Neural progenitor cell (in vitro differentiated cells): ENCODE data around the gene HTT. TPM values are rescaled to one million over a fixed set of nuclear protein-coding genes. Genes with fewer than 3 reads are reported as not detected.

Experiments
- DNase-seq: peaks from one replicate; pipeline ENCODE4 v3.0.0-alpha.2; 2016; ENCODE audit warnings: low spot score
- H2AFZ ChIP-seq: fragments of 200-600 bp; sonication (generic); replicated peaks from 2 replicates; pipeline ENCODE4 v1.6.1; 2016; ENCODE audit warnings: antibody characterized with exemption
- H3F3A ChIP-seq: fragments of 200-600 bp; sonication (generic); 2 replicates; pipeline ENCODE4 v1.6.1; 2016; ENCODE audit warnings: antibody characterized with exemption, low read depth
- H3K27ac ChIP-seq: fragments of 200-600 bp; sonication (generic); 2 replicates; pipeline ENCODE4 v1.5.1; 2016; ENCODE audit warnings: mild to moderate bottlenecking
- H3K27me3 ChIP-seq: fragments of 200-600 bp; sonication (generic); 2 replicates; pipeline ENCODE4 v1.6.1; 2016; ENCODE audit warnings: mild to moderate bottlenecking, moderate library complexity
- H3K36me3 ChIP-seq: fragments of 200-600 bp; sonication (generic); 2 replicates; pipeline ENCODE4 v1.5.1; 2016
- H3K4me1 ChIP-seq: fragments of 200-600 bp; sonication (generic); 2 replicates; pipeline ENCODE4 v1.6.1; 2016; ENCODE audit warnings: mixed run types
- H3K4me2 ChIP-seq: fragments of 200-600 bp; sonication (generic); 2 replicates; pipeline ENCODE4 v1.6.1; 2016
- H3K4me3 ChIP-seq: fragments of 200-600 bp; sonication (generic); 2 replicates; pipeline ENCODE4 v1.5.1; 2016
- H3K79me2 ChIP-seq: fragments of 200-600 bp; sonication (generic); 2 replicates; pipeline ENCODE4 v1.6.1; 2016; ENCODE audit warnings: low read depth
- H3K9ac ChIP-seq: fragments of 200-600 bp; sonication (generic); 2 replicates; pipeline ENCODE4 v1.6.1; 2016
- H3K9me3 ChIP-seq: fragments of 200-600 bp; sonication (generic); 2 replicates; pipeline ENCODE4 v1.5.1; 2016; ENCODE audit warnings: low read depth
- H4K20me1 ChIP-seq: fragments of 200-600 bp; sonication (generic); 2 replicates; pipeline ENCODE4 v1.6.1; 2016; ENCODE audit warnings: low read depth
- H3K27ac Mint-ChIP-seq: 3 replicates; pipeline ENCODE4 v1.8.0; 2021; ENCODE audit warnings: mixed read lengths
- H3K27me3 Mint-ChIP-seq: 2 replicates; pipeline ENCODE4 v1.8.0; 2022; ENCODE audit warnings: low read depth, mild to moderate bottlenecking, inconsistent platforms, moderate library complexity, mixed read lengths; ENCODE audit not compliant: insufficient read depth
- H3K36me3 Mint-ChIP-seq: 3 replicates; pipeline ENCODE4 v1.8.0; 2021; ENCODE audit warnings: mixed read lengths
- H3K4me1 Mint-ChIP-seq: 3 replicates; pipeline ENCODE4 v1.8.0; 2021; ENCODE audit warnings: mixed read lengths
- H3K4me3 Mint-ChIP-seq: 3 replicates; pipeline ENCODE4 v1.8.0; 2021; ENCODE audit warnings: mild to moderate bottlenecking, moderate library complexity, mixed read lengths
- H3K9me3 Mint-ChIP-seq: 3 replicates; pipeline ENCODE4 v1.8.0; 2020; ENCODE audit warnings: mixed read lengths
- EZH2 ChIP-seq: fragments of 200-600 bp; sonication (generic); IDR thresholded peaks from 2 replicates; pipeline ENCODE4 v1.6.1; 2017; ENCODE audit warnings: antibody characterized with exemption, mild to moderate bottlenecking, moderate library complexity
- EZH2phosphoT487 ChIP-seq: fragments of 200-600 bp; sonication (generic); IDR thresholded peaks from 2 replicates; pipeline ENCODE4 v1.6.1; 2017; ENCODE audit warnings: antibody characterized with exemption
- total RNA-seq: library from RNA; depleted of rRNA; stranded (reverse); fragments of >200 nt; gene quantifications from 2 replicates; pipeline ENCODE4 v1.2.3, GENCODE V29; 2015; ENCODE audit warnings: low replicate concordance
- TF ChIP-seq, protein P1 (sequence below): fragments of 200-600 bp; sonication (generic); IDR thresholded peaks from 2 replicates; pipeline ENCODE4 v1.5.1; 2017; ENCODE audit warnings: antibody characterized with exemption, mild to moderate bottlenecking

HTT gene
- total RNA-seq, 1 donor from 2014 or later, result 38.9 TPM

DNA sequence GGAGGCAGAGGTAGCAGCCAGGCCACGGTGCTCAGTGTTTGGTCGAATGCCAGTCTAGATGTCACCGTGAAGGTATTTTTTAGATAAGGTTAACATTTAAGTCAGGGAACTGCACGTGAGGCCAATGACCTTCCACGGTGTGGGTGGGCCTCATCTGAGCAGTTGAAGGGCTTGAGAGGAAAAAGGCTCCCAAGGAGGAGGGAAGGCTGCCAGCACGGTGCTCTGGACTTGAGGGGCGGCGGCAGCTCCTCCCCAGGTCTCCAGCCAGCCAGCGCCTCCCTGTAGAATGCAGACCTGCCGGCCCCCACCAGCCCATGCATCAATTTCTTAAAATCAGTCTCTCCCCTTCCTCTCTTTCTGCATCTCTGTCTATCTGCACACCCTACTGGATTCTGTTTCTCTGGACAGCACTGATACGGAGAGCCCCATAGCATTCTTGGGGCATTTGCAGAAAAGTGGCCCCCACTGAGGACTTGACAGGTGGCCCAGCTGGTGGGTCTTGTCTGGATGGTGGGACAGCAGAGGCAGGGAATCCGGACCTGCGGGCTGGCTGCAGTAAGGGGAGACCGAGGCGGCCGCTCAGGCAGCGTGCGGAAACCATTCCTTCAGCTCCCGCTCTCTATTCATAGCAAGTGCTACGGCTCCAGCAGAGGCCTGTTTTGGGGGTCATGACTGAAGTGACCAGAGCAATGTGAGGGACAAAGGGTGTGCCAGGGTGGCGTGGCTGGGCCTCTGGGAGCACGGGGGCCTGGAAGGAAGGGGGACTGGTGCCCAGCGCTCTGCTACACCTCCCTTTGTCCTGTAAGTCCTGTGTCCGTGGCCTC, 210.5 kb downstream of the HTT start:
- no peak overlapping the region for H3K27ac Mint-ChIP-seq
- H3K4me1 ChIP-seq, result no peaks in the 10 kb centered on the region
- H3K9me3 ChIP-seq, result no peaks in the 10 kb centered on the region
- H3K36me3 ChIP-seq, result no peaks in the 10 kb centered on the region
- TF ChIP-seq EZH2, result no peak
- TF ChIP-seq EZH2phosphoT487, result no peak
- TF ChIP-seq, protein P1, sequence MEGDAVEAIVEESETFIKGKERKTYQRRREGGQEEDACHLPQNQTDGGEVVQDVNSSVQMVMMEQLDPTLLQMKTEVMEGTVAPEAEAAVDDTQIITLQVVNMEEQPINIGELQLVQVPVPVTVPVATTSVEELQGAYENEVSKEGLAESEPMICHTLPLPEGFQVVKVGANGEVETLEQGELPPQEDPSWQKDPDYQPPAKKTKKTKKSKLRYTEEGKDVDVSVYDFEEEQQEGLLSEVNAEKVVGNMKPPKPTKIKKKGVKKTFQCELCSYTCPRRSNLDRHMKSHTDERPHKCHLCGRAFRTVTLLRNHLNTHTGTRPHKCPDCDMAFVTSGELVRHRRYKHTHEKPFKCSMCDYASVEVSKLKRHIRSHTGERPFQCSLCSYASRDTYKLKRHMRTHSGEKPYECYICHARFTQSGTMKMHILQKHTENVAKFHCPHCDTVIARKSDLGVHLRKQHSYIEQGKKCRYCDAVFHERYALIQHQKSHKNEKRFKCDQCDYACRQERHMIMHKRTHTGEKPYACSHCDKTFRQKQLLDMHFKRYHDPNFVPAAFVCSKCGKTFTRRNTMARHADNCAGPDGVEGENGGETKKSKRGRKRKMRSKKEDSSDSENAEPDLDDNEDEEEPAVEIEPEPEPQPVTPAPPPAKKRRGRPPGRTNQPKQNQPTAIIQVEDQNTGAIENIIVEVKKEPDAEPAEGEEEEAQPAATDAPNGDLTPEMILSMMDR, result no peak
- no peak overlapping the region for H3K4me2 ChIP-seq
- H3K27me3 ChIP-seq, result no peaks in the 10 kb centered on the region
- H3K9ac ChIP-seq, result no peak overlapping the region
- peaks cover 4% of the 10 kb centered on the region for H3K27me3 Mint-ChIP-seq
- H3F3A ChIP-seq, result no peaks in the 10 kb centered on the region
- H3K79me2 ChIP-seq, result no peaks in the 10 kb centered on the region
- peaks cover 3% of the 10 kb centered on the region for H3K4me1 Mint-ChIP-seq
- no peak overlapping the region for H3K4me3 ChIP-seq
- no peaks in the 10 kb centered on the region for H4K20me1 ChIP-seq
- H3K4me3 Mint-ChIP-seq, result no peak overlapping the region
- DNase-seq, result no peak
- no peak overlapping the region for H2AFZ ChIP-seq
- no peak overlapping the region for H3K27ac ChIP-seq
- H3K9me3 Mint-ChIP-seq, result peaks cover 13% of the 10 kb centered on the region
- H3K36me3 Mint-ChIP-seq, result peaks cover under 1% of the 10 kb centered on the region

DNA sequence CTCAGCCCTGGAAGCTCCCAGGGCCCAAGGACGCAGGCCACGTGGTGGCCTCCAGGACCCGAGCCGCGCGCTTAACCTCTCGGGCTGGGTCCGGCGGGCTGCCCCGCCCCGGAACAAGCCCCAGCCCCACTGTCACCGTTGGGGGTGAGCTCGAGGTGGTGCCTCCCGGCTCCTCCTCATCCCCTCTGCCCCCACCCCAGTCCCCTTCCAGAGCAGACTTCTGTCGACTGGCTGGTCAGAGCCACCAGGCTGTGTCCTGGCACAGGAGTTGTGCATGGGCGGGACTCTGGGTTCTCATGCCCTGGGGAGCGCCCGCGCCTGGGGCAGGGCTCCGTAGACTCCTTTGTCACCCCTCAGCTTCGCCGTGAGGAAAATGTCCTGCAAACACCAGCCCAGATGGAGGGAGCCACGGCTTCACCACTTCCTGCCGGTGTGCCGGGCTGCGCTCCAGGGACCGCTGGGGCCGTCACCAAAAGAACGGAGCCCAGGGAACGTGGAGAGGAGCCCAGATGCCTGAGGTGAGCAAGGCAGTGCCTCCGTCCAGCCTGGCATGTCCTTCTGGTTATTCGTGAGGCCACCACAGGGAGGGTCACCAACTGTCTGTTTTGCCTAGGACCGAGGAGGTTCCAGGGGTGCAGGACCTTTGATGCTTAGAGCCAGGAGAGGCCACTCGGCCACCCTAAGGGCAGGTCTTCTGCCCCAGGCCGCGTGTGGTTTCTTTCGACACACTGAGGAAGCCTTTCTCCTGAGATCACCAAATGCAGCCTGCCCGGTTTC, 211.3 kb downstream of the HTT start:
- TF ChIP-seq EZH2 (no peak), EZH2phosphoT487 (no peak)
- TF ChIP-seq, protein P1, result no peak
- no peak for DNase-seq
- H4K20me1 ChIP-seq, result no peaks in the 10 kb centered on the region
- H3F3A ChIP-seq, result peaks cover 4% of the 10 kb centered on the region
- Mint-ChIP-seq H3K36me3 (peaks cover 6% of the 10 kb centered on the region), H3K4me3 (no peak overlapping the region), H3K27me3 (peaks cover 4% of the 10 kb centered on the region), H3K27ac (no peak overlapping the region), H3K9me3 (peaks cover 17% of the 10 kb centered on the region), H3K4me1 (peaks cover 3% of the 10 kb centered on the region)
- no peaks in the 10 kb centered on the region for H3K36me3 ChIP-seq
- no peak overlapping the region for H3K9ac ChIP-seq
- no peak overlapping the region for H3K27ac ChIP-seq
- no peak overlapping the region for H3K4me3 ChIP-seq
- H3K4me1 ChIP-seq, result no peaks in the 10 kb centered on the region
- H3K27me3 ChIP-seq, result no peaks in the 10 kb centered on the region
- no peaks in the 10 kb centered on the region for H3K9me3 ChIP-seq
- H2AFZ ChIP-seq, result no peak overlapping the region
- no peak overlapping the region for H3K4me2 ChIP-seq
- H3K79me2 ChIP-seq, result no peaks in the 10 kb centered on the region

DNA sequence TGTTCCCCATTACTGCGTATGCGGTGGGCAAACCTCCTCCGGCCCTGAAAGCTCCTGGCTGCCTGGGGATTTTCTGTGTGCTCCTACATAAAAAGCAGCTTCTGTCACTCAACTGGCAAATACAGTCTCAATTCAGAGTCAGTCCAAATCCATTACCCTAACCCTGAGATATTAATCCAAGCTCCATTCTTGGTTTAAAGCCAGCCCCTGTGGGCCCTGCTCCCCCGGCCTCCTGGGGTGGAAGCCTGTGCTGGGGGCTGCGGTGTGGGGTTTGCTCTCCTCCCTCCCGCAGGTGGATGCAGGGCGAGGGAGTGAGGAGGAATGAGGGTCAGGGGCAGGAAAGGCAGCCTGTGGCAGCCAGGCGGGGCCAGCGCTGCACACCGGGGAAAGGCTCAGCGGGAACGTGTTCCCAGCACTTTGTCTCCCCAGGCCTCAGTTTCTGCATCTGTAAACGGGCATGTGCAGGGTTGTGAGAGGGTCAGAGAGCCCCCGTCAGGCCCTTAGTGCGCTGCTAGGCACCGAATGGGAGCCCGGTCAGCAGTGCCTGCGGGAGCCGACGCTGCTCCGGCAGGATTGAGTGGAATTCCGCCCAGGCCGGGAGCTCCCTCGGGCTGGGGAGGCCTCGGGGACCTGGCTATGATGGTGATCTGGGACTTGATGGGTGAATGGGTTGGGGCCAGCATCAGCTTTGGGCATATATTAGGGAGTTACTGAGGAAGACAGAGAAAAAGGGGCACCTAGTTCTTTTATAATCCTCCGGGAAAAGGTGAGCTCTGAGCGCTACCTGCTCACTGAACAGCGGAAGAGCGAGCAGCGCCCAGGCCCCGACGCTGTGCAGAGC, 212.1 kb downstream of the HTT start:
- no peaks in the 10 kb centered on the region for H3K9me3 ChIP-seq
- H3K27me3 ChIP-seq, result no peaks in the 10 kb centered on the region
- H3K36me3 Mint-ChIP-seq, result peaks cover 6% of the 10 kb centered on the region
- no peaks in the 10 kb centered on the region for H3K79me2 ChIP-seq
- no peaks in the 10 kb centered on the region for H3K36me3 ChIP-seq
- H3K4me1 ChIP-seq, result peaks cover 7% of the 10 kb centered on the region
- peaks cover 6% of the 10 kb centered on the region for H3K27me3 Mint-ChIP-seq
- H3K4me3 Mint-ChIP-seq, result no peak overlapping the region
- no peak overlapping the region for H3K27ac ChIP-seq
- H3K27ac Mint-ChIP-seq, result peak overlapping the region; percentile 72
- H3K4me2 ChIP-seq, result no peak overlapping the region
- H3K9me3 Mint-ChIP-seq, result peaks cover 15% of the 10 kb centered on the region
- H3K4me1 Mint-ChIP-seq, result peaks cover 6% of the 10 kb centered on the region
- TF ChIP-seq, protein P1, result no peak
- no peaks in the 10 kb centered on the region for H4K20me1 ChIP-seq
- no peak overlapping the region for H2AFZ ChIP-seq
- no peak overlapping the region for H3K4me3 ChIP-seq
- peaks cover 12% of the 10 kb centered on the region for H3F3A ChIP-seq
- DNase-seq, result no peak
- H3K9ac ChIP-seq, result no peak overlapping the region
